Gastrocnemius medialis (tissue), 4 donors: Measurements from ENCODE around the gene GPLD1.

Experiments used
- CTCF ChIP-seq, 5 experiments: fragments of 450-650 bp in 3 of 5; fragments of 200-600 bp in 2 of 5; sonication (generic) in 2 of 5; IDR thresholded peaks in 4 of 5; conservative IDR thresholded peaks in 1 of 5; 1 replicate in 4 of 5; 2 replicates in 1 of 5; pipeline ENCODE4 v1.5.1; 2016 to 2019; ENCODE audit warnings: antibody characterized with exemption in 5 of 5, mild to moderate bottlenecking in 3 of 5, moderate library complexity in 3 of 5
- POLR2A ChIP-seq, 2 donors: fragments of 450-650 bp; IDR thresholded peaks; one replicate each; pipeline ENCODE4 v1.6.1; 2017; ENCODE audit warnings: antibody characterized with exemption in 2 of 2, mild to moderate bottlenecking in 2 of 2, moderate library complexity in 2 of 2

DNA sequence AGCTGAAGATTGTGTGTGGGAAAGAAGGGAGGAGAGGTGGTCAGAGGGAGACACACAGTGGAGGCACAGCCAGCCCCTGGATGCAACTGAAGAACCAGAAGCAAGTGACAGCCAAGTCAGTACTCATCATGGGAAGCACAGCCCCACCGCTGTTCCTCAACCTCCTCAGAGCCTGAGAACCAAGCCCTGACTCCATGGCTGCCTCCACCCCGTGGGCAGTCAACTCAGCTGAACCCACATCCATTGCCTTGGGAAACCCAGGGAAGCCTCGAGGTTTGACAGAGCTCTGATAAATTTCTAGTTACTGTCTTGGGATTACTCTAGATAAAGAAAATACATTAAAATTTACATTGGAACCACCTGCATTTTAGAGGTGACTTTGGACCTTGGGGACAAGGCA, 35.0 kb upstream of the GPLD1 start:
- TF ChIP-seq POLR2A (IDR thresholded peaks at IDR 0.05): no peak
- TF ChIP-seq CTCF (IDR thresholded peaks at IDR 0.05 in 4 of 5, conservative IDR thresholded peaks at IDR 0.05 in 1 of 5): no peak
